Caco-2 (cell line): Measurements from ENCODE around the gene BCAN. TPM values are rescaled to one million over a fixed set of nuclear protein-coding genes. Genes with fewer than 3 reads are reported as not detected.
A peak's percentile ranks its signal among the peaks of the same experiment; 100 is the strongest.

ENCODE experiments used
- BruUV-seq: library from RNA; stranded (reverse); fragments of 400-500 nt; replicated peaks from 2 replicates; lab custom pipeline; 2021; lab: Mats Ljungman, UMichigan
- CTCF ChIA-PET: fragments of 300-600 bp; sonication (Branson Sonifier 250); formaldehyde crosslinking; loops from one replicate; lab custom pipeline; 2022; ENCODE audit warnings: antibody characterized with exemption; lab: Charles Lee
- POLR2A ChIA-PET: fragments of 300-600 bp; sonication (Branson Sonifier 250); formaldehyde crosslinking; loops from one replicate; lab custom pipeline; 2022; ENCODE audit warnings: antibody characterized with exemption; lab: Charles Lee
- DNase-seq, 2 experiments: peaks; one replicate each; pipeline versions ENCODE4 v3.0.0 to v3.0.0-alpha.2; 2020 to 2022
- H3K27me3 ChIP-seq: replicated peaks from 2 replicates; pipeline ENCODE4 v1.6.0; 2011; ENCODE audit warnings: low read length; ENCODE audit not compliant: control insufficient read depth, insufficient read depth
- H3K36me3 ChIP-seq: 2 replicates; pipeline ENCODE4 v1.5.1; 2011; ENCODE audit warnings: low read length; ENCODE audit not compliant: control insufficient read depth, insufficient read depth
- H3K4me1 ChIP-seq: fragments of 250-450 bp; sonication (Bioruptor Pico); 2 replicates; pipeline ENCODE4 v1.5.1; 2020; ENCODE audit warnings: mild to moderate bottlenecking
- H3K4me3 ChIP-seq: 2 replicates; pipeline ENCODE4 v1.5.1; 2011; ENCODE audit warnings: low read depth, mild to moderate bottlenecking, control low read depth, low read length
- H3K9me3 ChIP-seq: fragments of 250-450 bp; sonication (Bioruptor Pico); 2 replicates; pipeline ENCODE4 v1.5.1; 2020; ENCODE audit warnings: mild to moderate bottlenecking, moderate library complexity
- H3K27ac Mint-ChIP-seq: one replicate; pipeline ENCODE4 v1.8.0; 2022; ENCODE audit warnings: mixed read lengths; ENCODE audit not compliant: unreplicated experiment
- H3K27me3 Mint-ChIP-seq: one replicate; pipeline ENCODE4 v1.8.0; 2022; ENCODE audit warnings: mixed read lengths; ENCODE audit not compliant: insufficient read depth, unreplicated experiment
- H3K36me3 Mint-ChIP-seq: one replicate; pipeline ENCODE4 v1.8.0; 2022; ENCODE audit warnings: mild to moderate bottlenecking, mixed read lengths; ENCODE audit not compliant: insufficient read depth, unreplicated experiment
- H3K4me1 Mint-ChIP-seq: one replicate; pipeline ENCODE4 v1.8.0; 2022; ENCODE audit warnings: low read depth, mixed read lengths; ENCODE audit not compliant: unreplicated experiment
- H3K4me3 Mint-ChIP-seq: one replicate; pipeline ENCODE4 v1.8.0; 2022; ENCODE audit warnings: mild to moderate bottlenecking, moderate library complexity, mixed read lengths; ENCODE audit not compliant: unreplicated experiment
- H3K9me3 Mint-ChIP-seq: one replicate; pipeline ENCODE4 v1.8.0; 2022; ENCODE audit warnings: mixed read lengths; ENCODE audit not compliant: unreplicated experiment
- CTCF ChIP-seq, 2 experiments: fragments of 200-600 bp in 1 of 2; IDR thresholded peaks; 1 replicate in 1 of 2; 2 replicates in 1 of 2; pipeline versions ENCODE4 v1.5.1 to v1.8.0; 2011 to 2022; ENCODE audit warnings: antibody characterized with exemption in 1 of 2, control low read depth in 1 of 2, inconsistent platforms in 1 of 2, low read depth in 1 of 2, low read length in 1 of 2, mild to moderate bottlenecking in 1 of 2, moderate library complexity in 1 of 2; ENCODE audit not compliant: insufficient read depth in 1 of 2, severe bottlenecking in 1 of 2, unreplicated experiment in 1 of 2
- intact Hi-C: fragments of 100-400 bp; cut with micrococcal nuclease; formaldehyde crosslinking; loops from one replicate; pipeline ENCODE4 v1.10.0; 2022; ENCODE audit not compliant: unreplicated experiment
- total RNA-seq: library from RNA; stranded (reverse); gene quantifications from 2 replicates; pipeline ENCODE4 v1.2.3, GENCODE V29; 2022

Gene BCAN
- total RNA-seq, 1 experiment from 2014 or later, result not detected

- Histone ChIP-seq H3K36me3 (no peaks in the 10 kb centered on the region), H3K4me3 (no peak overlapping the region), H3K4me1 (0 out of 2 replicates have a peak, but pooled peaks cover 4% of the 10 kb centered on the region), H3K27me3 (no peaks in the 10 kb centered on the region), H3K9me3 (no peaks in the 10 kb centered on the region)
- no peak for DNase-seq
- H3K27me3 Mint-ChIP-seq, result peaks cover 3% of the 10 kb centered on the region
- intact Hi-C loops, result no loop called here
- no TSS peak for BruUV-seq
- H3K36me3 Mint-ChIP-seq, result no peaks in the 10 kb centered on the region
- POLR2A ChIA-PET, result interaction anchor here (0.8 kb wide), 1 partner anchor 107 kb away, joined by 7 read pairs; no protein-coding TSS in a partner anchor
- TF ChIP-seq CTCF (IDR thresholded peaks at IDR 0.05; ENCODE audit: insufficient read depth in 1 of 2, low read depth in 1 of 2, low read length in 1 of 2, severe bottlenecking in 1 of 2, unreplicated experiment in 1 of 2), result no peak
- no peak overlapping the region for H3K4me3 Mint-ChIP-seq
- H3K27ac Mint-ChIP-seq, result peak overlapping the region; percentile 39
- no peaks in the 10 kb centered on the region for H3K9me3 Mint-ChIP-seq
- H3K4me1 Mint-ChIP-seq, result peaks cover 16% of the 10 kb centered on the region
- CTCF ChIA-PET, result interaction anchor here (0.5 to 2.4 kb wide), 6 partner anchors 10 to 317 kb away, joined by 3 to 10 read pairs (median 5); no protein-coding TSS in a partner anchor
These were observed 29.3 kb upstream of the BCAN start for GRCh38 chr1:156612666-156613065.

- H3K36me3 Mint-ChIP-seq, result no peaks in the 10 kb centered on the region
- TF ChIP-seq CTCF (IDR thresholded peaks at IDR 0.05; ENCODE audit: insufficient read depth in 1 of 2, low read depth in 1 of 2, low read length in 1 of 2, severe bottlenecking in 1 of 2, unreplicated experiment in 1 of 2), result no peak
- H3K9me3 Mint-ChIP-seq, result no peaks in the 10 kb centered on the region
- Histone ChIP-seq H3K4me3 (no peak overlapping the region), H3K36me3 (no peaks in the 10 kb centered on the region), H3K27me3 (no peaks in the 10 kb centered on the region), H3K4me1 (0 out of 2 replicates have a peak, but pooled peaks cover 4% of the 10 kb centered on the region), H3K9me3 (no peaks in the 10 kb centered on the region)
- intact Hi-C loops, result no loop called here
- CTCF ChIA-PET, result no interaction called here
- no TSS peak for BruUV-seq
- no peak for DNase-seq
- no peak overlapping the region for H3K27ac Mint-ChIP-seq
- H3K4me1 Mint-ChIP-seq, result peaks cover 7% of the 10 kb centered on the region
- H3K27me3 Mint-ChIP-seq, result peaks cover 13% of the 10 kb centered on the region
- POLR2A ChIA-PET, result interaction anchor here (0.6 kb wide), 1 partner anchor 89 kb away, joined by 3 read pairs; no protein-coding TSS in a partner anchor
- no peak overlapping the region for H3K4me3 Mint-ChIP-seq
These were observed 26.0 kb upstream of the BCAN start for GRCh38 chr1:156615946-156616345.

GRCh38 chr1:156616463-156616862, 25.5 kb upstream of the BCAN start:
- no peak overlapping the region for H3K4me3 Mint-ChIP-seq
- POLR2A ChIA-PET, result no interaction called here
- H3K4me3 ChIP-seq, result no peak overlapping the region
- peaks cover 7% of the 10 kb centered on the region for H3K4me1 Mint-ChIP-seq
- no peaks in the 10 kb centered on the region for H3K27me3 ChIP-seq
- CTCF ChIA-PET, result interaction anchor here (0.7 kb wide), 1 partner anchor 8 kb away, joined by 6 read pairs; no protein-coding TSS in a partner anchor
- intact Hi-C loops, result no loop called here
- H3K36me3 Mint-ChIP-seq, result no peaks in the 10 kb centered on the region
- no peaks in the 10 kb centered on the region for H3K36me3 ChIP-seq
- 0 out of 2 replicates have a peak, but pooled peaks cover 4% of the 10 kb centered on the region for H3K4me1 ChIP-seq
- H3K27ac Mint-ChIP-seq, result no peak overlapping the region
- H3K9me3 Mint-ChIP-seq, result no peaks in the 10 kb centered on the region
- TF ChIP-seq CTCF (IDR thresholded peaks at IDR 0.05; ENCODE audit: insufficient read depth in 1 of 2, low read depth in 1 of 2, low read length in 1 of 2, severe bottlenecking in 1 of 2, unreplicated experiment in 1 of 2), result no peak
- no TSS peak for BruUV-seq
- no peak for DNase-seq
- H3K27me3 Mint-ChIP-seq, result peaks cover 13% of the 10 kb centered on the region
- H3K9me3 ChIP-seq, result no peaks in the 10 kb centered on the region
